ENCODE data around the gene ADSS1.

Gene ADSS1

GRCh38 chr14:104770851-104771272 is 46.8 kb downstream of the ADSS1 start:
- peak; percentile 36 for DNase-seq (ENCODE audit: low spot score)

- no peak for DNase-seq (ENCODE audit: low spot score)
These were observed 47.3 kb downstream of the ADSS1 start for GRCh38 chr14:104771374-104771773.

- no peak for DNase-seq (ENCODE audit: low spot score)
These were observed 48.1 kb downstream of the ADSS1 start for GRCh38 chr14:104771918-104772706.

- no peak for DNase-seq (ENCODE audit: low spot score)
These were observed 48.9 kb downstream of the ADSS1 start for GRCh38 chr14:104772707-104773504.

GRCh38 chr14:104773505-104774452 is 49.8 kb downstream of the ADSS1 start:
- no peak for DNase-seq (ENCODE audit: low spot score)

GRCh38 chr14:104774453-104775072 is 50.5 kb downstream of the ADSS1 start:
- no peak for DNase-seq (ENCODE audit: low spot score)

GRCh38 chr14:104775073-104775489 is 51.1 kb downstream of the ADSS1 start:
- no peak for DNase-seq (ENCODE audit: low spot score)

GRCh38 chr14:104776481-104776880 is 52.5 kb downstream of the ADSS1 start:
- DNase-seq (ENCODE audit: low spot score) = no peak

- DNase-seq (ENCODE audit: low spot score) = no peak
These were observed 53.2 kb downstream of the ADSS1 start for GRCh38 chr14:104776961-104777807.

GRCh38 chr14:104777808-104778249 is 53.8 kb downstream of the ADSS1 start:
- DNase-seq (ENCODE audit: low spot score) = no peak

- DNase-seq (ENCODE audit: low spot score) = no peak
These were observed 54.8 kb downstream of the ADSS1 start for GRCh38 chr14:104778694-104779331.

GRCh38 chr14:104779776-104780512 is 55.9 kb downstream of the ADSS1 start:
- DNase-seq (ENCODE audit: low spot score) = no peak

- no peak for DNase-seq (ENCODE audit: low spot score)
These were observed 56.5 kb downstream of the ADSS1 start for GRCh38 chr14:104780513-104781030.

GRCh38 chr14:104781271-104782077 is 57.4 kb downstream of the ADSS1 start:
- DNase-seq (ENCODE audit: low spot score) = no peak

- no peak for DNase-seq (ENCODE audit: low spot score)
These were observed 58.2 kb downstream of the ADSS1 start for GRCh38 chr14:104782086-104782807.

GRCh38 chr14:104782808-104783139 is 58.7 kb downstream of the ADSS1 start:
- DNase-seq (ENCODE audit: low spot score) = no peak

GRCh38 chr14:104783484-104784217 is 59.6 kb downstream of the ADSS1 start:
- no peak for DNase-seq (ENCODE audit: low spot score)
